Mesenchymal stem cell (in vitro differentiated cells and primary cell): ENCODE measurements around the gene ATRAID.
"Not testable (repeated sequence)": the region's sequence is repeated elsewhere in the genome, so short reads cannot be mapped to it uniquely, and the experiment has no call there.

ENCODE experiments used
- DNase-seq: peaks from one replicate; pipeline ENCODE4 v3.0.0-alpha.2; 2013
- H2AFZ ChIP-seq: one replicate; pipeline ENCODE4 v1.6.1; 2013; ENCODE audit warnings: low read depth, mild to moderate bottlenecking, control low read depth, inconsistent platforms, low read length, moderate library complexity
- H2AK5ac ChIP-seq: 2 replicates; pipeline ENCODE4 v1.6.1; 2013; ENCODE audit warnings: low read length, moderate library complexity, mild to moderate bottlenecking, inconsistent platforms; ENCODE audit not compliant: severe bottlenecking
- H2BK120ac ChIP-seq: one replicate; pipeline ENCODE4 v1.6.1; 2013; ENCODE audit warnings: low read depth, mild to moderate bottlenecking, inconsistent platforms, low read length, moderate library complexity
- H2BK12ac ChIP-seq, 2 experiments: one replicate each; pipeline ENCODE4 v1.6.1; 2013; ENCODE audit warnings: inconsistent platforms in 2 of 2, low read length in 2 of 2, mild to moderate bottlenecking in 2 of 2, moderate library complexity in 2 of 2, control low read depth in 1 of 2
- H2BK15ac ChIP-seq: one replicate; pipeline ENCODE4 v1.6.1; 2013; ENCODE audit warnings: mild to moderate bottlenecking, low read depth, inconsistent platforms; ENCODE audit not compliant: poor library complexity, severe bottlenecking
- H2BK5ac ChIP-seq: 2 replicates; pipeline ENCODE4 v1.6.1; 2013; ENCODE audit warnings: low read depth, mild to moderate bottlenecking, low read length, control low read depth, inconsistent platforms; ENCODE audit not compliant: poor library complexity, severe bottlenecking
- H3K14ac ChIP-seq, 2 experiments: one replicate each; pipeline ENCODE4 v1.6.1; 2013; ENCODE audit warnings: inconsistent platforms in 2 of 2, low read length in 2 of 2, control low read depth in 1 of 2, mild to moderate bottlenecking in 1 of 2, moderate library complexity in 1 of 2
- H3K18ac ChIP-seq, 2 experiments: one replicate each; pipeline ENCODE4 v1.6.1; 2013; ENCODE audit warnings: inconsistent platforms in 2 of 2, low read length in 2 of 2, control low read depth in 1 of 2, low read depth in 1 of 2, mild to moderate bottlenecking in 1 of 2
- H3K23ac ChIP-seq, 2 experiments: one replicate each; pipeline ENCODE4 v1.6.1; 2013; ENCODE audit warnings: inconsistent platforms in 2 of 2, low read length in 2 of 2, mild to moderate bottlenecking in 2 of 2, moderate library complexity in 2 of 2, control low read depth in 1 of 2
- H3K27ac ChIP-seq: 2 replicates; pipeline ENCODE4 v1.5.1; 2013; ENCODE audit warnings: mild to moderate bottlenecking, moderate library complexity, low read length, control low read depth, inconsistent platforms; ENCODE audit not compliant: poor library complexity, severe bottlenecking
- H3K27me3 ChIP-seq, 2 experiments: 2 replicates each; pipeline versions ENCODE4 v1.6.1 to v1.7.0; 2013; ENCODE audit warnings: low read length in 2 of 2, mild to moderate bottlenecking in 2 of 2, moderate library complexity in 2 of 2, control low read depth in 1 of 2, inconsistent platforms in 1 of 2; ENCODE audit not compliant: control insufficient read depth in 1 of 2, insufficient read depth in 1 of 2
- H3K36me3 ChIP-seq, 2 experiments: 2 replicates each; pipeline versions ENCODE4 v1.6.1 to v1.7.0; 2013; ENCODE audit warnings: low read length in 2 of 2, control low read depth in 1 of 2, inconsistent platforms in 1 of 2, low read depth in 1 of 2, mild to moderate bottlenecking in 1 of 2; ENCODE audit not compliant: insufficient read depth in 2 of 2, control insufficient read depth in 1 of 2
- H3K4ac ChIP-seq, 2 experiments: one replicate each; pipeline ENCODE4 v1.6.1; 2013; ENCODE audit warnings: inconsistent platforms in 2 of 2, low read length in 2 of 2, mild to moderate bottlenecking in 2 of 2, moderate library complexity in 2 of 2, control low read depth in 1 of 2, low read depth in 1 of 2
- H3K4me1 ChIP-seq: 2 replicates; pipeline ENCODE4 v1.6.1; 2013; ENCODE audit warnings: low read depth, low read length, control low read depth; ENCODE audit not compliant: control insufficient read depth, insufficient read depth
- H3K4me2 ChIP-seq: 2 replicates; pipeline ENCODE4 v1.6.1; 2013; ENCODE audit warnings: low read length, mild to moderate bottlenecking, inconsistent platforms; ENCODE audit not compliant: poor library complexity, severe bottlenecking
- H3K4me3 ChIP-seq, 2 experiments: 2 replicates each; pipeline versions ENCODE4 v1.5.1 to v1.7.0; 2013; ENCODE audit warnings: low read length in 2 of 2, mild to moderate bottlenecking in 2 of 2, control low read depth in 1 of 2, low read depth in 1 of 2; ENCODE audit not compliant: insufficient read depth in 1 of 2
- H3K79me1 ChIP-seq: replicated peaks from 2 replicates; pipeline ENCODE4 v1.6.1; 2013; ENCODE audit warnings: mild to moderate bottlenecking, control low read depth, low read length, inconsistent platforms; ENCODE audit not compliant: poor library complexity, severe bottlenecking
- H3K9ac ChIP-seq: 2 replicates; pipeline ENCODE4 v1.7.0; 2013; ENCODE audit warnings: mild to moderate bottlenecking, low read length, moderate library complexity
- H3K9me3 ChIP-seq: 2 replicates; pipeline ENCODE4 v1.7.0; 2013; ENCODE audit warnings: mild to moderate bottlenecking, low read length; ENCODE audit not compliant: control insufficient read depth
- H4K8ac ChIP-seq: one replicate; pipeline ENCODE4 v1.6.1; 2013; ENCODE audit warnings: inconsistent platforms, mild to moderate bottlenecking, low read length, moderate library complexity
- H4K91ac ChIP-seq: one replicate; pipeline ENCODE4 v1.6.1; 2013; ENCODE audit warnings: mild to moderate bottlenecking, low read length, inconsistent platforms
- WGBS: methylation state at CpG from one replicate; pipeline ENCODE4 v1.1.7; 2013; ENCODE audit warnings: mixed read lengths; 5-methylcytosine and 5-hydroxymethylcytosine counted together

Gene ATRAID

DNA sequence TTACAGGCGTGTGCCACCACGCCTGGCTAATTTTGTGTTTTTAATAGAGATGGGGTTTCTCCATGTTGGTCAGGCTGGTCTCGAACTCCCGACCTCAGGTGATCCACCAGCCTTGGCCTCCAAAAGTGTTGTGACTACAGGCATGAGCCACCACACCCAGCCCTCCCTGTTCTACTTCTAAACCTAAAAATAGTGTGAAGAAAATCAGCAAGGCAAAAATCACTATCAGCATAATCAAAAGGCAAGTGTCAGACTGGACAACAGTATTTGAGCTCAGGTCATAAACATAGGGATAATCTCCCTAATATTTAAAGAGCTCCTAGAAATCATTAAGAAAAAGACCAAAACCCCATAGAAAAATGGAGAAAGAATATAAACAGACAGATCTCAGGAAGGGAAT lies 36.1 kb upstream of the ATRAID start:
- not testable (repeated sequence) for H3K4me1 ChIP-seq, H2BK120ac ChIP-seq, H3K36me3 ChIP-seq, H2BK5ac ChIP-seq, H3K4me3 ChIP-seq, H3K9ac ChIP-seq, H4K8ac ChIP-seq, DNase-seq, H3K18ac ChIP-seq, H2BK12ac ChIP-seq, H2AFZ ChIP-seq, H4K91ac ChIP-seq, H3K4me2 ChIP-seq, H3K14ac ChIP-seq, H2BK15ac ChIP-seq, H3K4ac ChIP-seq, H2AK5ac ChIP-seq, H3K23ac ChIP-seq, H3K27ac ChIP-seq, H3K79me1 ChIP-seq, H3K9me3 ChIP-seq
- peaks cover 0 to 59% of the 10 kb centered on the region in 2 experiments for H3K27me3 ChIP-seq
- WGBS = 70% methylated on average over 3 of the region's 4 CpGs

DNA sequence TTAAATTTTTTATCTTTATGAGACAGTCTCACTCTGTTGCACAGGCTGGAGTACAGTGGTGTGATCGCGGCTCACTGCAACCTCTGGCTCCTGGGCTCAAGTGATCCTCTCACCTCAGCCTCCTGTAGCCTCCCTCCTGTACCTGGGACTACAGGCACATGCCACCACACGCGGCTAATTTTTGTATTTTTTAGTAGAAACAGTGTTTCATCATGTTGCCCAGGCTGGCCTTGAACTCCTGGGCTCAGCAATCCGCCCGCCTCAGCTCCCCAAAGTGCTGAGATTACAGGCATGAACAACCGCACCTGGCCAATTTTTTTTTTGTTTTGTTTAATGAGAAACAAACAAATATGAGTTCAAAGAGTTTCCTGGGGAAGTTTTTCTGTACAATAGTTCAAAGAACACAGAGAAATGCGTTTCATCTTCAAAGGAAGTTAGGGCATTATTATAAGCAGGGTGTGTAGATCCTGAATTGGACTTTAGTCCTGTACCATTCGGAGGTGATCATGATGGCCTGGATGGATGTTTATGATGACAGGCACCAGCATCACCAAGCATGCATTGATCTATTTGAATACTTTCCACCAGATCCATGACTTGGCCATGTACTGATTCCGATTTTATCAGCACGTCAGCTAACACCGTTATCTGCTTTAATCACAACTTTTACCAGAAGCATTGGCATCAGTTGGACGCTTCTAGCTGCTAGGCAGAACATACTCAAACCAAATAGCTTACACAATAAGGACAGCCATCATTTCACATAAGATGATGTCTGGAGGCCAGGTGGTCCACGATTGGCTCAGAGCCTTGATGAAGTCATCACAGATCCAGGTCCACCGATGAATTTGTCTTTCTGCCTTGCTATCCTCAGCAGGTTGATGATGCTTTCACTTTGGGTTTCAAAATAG lies 34.1 kb upstream of the ATRAID start:
- H3K18ac ChIP-seq = no peak overlapping the region
- no peaks in the 10 kb centered on the region for H3K79me1 ChIP-seq
- H3K27me3 ChIP-seq = peaks cover 0 to 50% of the 10 kb centered on the region in 2 experiments
- H4K8ac ChIP-seq = no peak overlapping the region
- no peak overlapping the region for H2AFZ ChIP-seq
- no peaks in the 10 kb centered on the region for H3K36me3 ChIP-seq
- H3K4me2 ChIP-seq = no peak overlapping the region
- H3K27ac ChIP-seq = no peak overlapping the region
- H3K4me1 ChIP-seq = peaks cover 1% of the 10 kb centered on the region
- 94% methylated on average over 15 of the region's 15 CpGs for WGBS
- no peak overlapping the region for H4K91ac ChIP-seq
- H3K14ac ChIP-seq = no peak overlapping the region
- no peak overlapping the region for H3K4ac ChIP-seq
- H2BK120ac ChIP-seq = no peak overlapping the region
- no peak overlapping the region for H2AK5ac ChIP-seq
- no peaks in the 10 kb centered on the region for H3K9me3 ChIP-seq
- no peak overlapping the region for H3K4me3 ChIP-seq
- H3K9ac ChIP-seq = no peak overlapping the region
- H2BK5ac ChIP-seq = no peak overlapping the region
- no peak overlapping the region for H2BK15ac ChIP-seq
- no peak overlapping the region for H3K23ac ChIP-seq
- no peak overlapping the region for H2BK12ac ChIP-seq
- no peak for DNase-seq

DNA sequence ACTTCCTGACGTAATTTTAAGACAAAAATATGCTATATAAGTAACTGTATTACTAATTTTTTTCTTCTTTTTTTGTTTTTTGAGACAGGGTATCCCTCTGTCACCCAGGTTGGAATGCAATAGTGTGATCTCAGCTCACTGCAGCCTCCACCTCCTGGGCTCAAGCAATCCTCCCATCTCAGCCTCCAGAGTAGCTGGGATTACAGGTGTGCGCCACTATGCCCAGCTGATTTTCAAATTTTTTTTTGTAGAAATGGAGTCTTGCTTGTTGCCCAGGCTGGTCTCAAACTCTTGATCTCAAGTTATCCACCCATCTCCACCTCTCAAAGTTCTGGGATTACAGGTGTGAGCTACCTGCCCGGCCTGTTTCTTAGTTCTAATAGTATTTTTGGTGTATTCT lies 33.4 kb upstream of the ATRAID start:
- Histone ChIP-seq H3K23ac (no peak overlapping the region), H4K8ac (no peak overlapping the region), H3K14ac (no peak overlapping the region), H3K79me1 (no peaks in the 10 kb centered on the region), H3K4ac (no peak overlapping the region), H2BK120ac (no peak overlapping the region), H3K36me3 (no peaks in the 10 kb centered on the region), H3K9ac (no peak overlapping the region), H2AK5ac (no peak overlapping the region), H3K27me3 (peaks cover 0 to 42% of the 10 kb centered on the region in 2 experiments), H3K4me2 (no peak overlapping the region), H3K27ac (no peak overlapping the region), H3K9me3 (no peaks in the 10 kb centered on the region), H2AFZ (no peak overlapping the region), H2BK5ac (no peak overlapping the region), H3K18ac (no peak overlapping the region), H4K91ac (no peak overlapping the region), H3K4me3 (no peak overlapping the region), H2BK12ac (no peak overlapping the region), H3K4me1 (peaks cover 1% of the 10 kb centered on the region), H2BK15ac (no peak overlapping the region)
- DNase-seq = no peak
- 100% methylated on average over 1 of the region's 3 CpGs for WGBS

DNA sequence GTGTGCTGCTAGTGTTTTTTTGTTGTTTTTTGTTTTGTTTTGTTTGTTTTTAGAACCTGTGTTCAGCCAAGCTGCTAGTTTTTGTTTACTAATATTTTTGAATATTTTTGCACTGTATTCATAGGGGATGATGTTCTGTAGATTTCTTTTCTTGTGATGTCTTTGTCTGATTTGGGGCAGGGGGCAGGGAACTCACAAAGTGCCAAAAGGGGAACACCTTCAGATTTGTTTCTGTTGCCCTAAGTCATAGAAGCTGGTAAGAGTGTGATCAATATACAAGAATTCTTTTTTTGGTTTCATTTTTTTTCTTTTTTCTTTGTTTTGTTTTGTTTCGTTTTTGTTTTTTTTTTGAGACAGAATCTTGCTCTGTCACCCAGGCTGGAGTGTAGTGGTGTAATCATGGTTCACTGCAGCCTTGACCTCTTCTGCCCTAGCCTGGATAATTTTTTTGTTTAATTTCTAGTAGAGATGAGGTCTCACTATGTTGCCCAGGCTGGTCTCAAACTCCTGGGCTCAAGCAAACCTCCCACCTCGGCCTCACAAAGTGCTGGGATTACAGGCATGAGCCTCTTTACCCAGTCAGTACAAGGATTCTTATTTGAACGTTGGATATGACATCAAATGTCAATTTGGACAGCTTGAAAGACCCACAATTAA lies 32.4 kb upstream of the ATRAID start:
- H3K4me1 ChIP-seq = peaks cover 1% of the 10 kb centered on the region
- H2BK5ac ChIP-seq = no peak overlapping the region
- peaks cover 0 to 38% of the 10 kb centered on the region in 2 experiments for H3K27me3 ChIP-seq
- no peak overlapping the region for H3K4me3 ChIP-seq
- no peak overlapping the region for H3K18ac ChIP-seq
- no peak overlapping the region for H3K14ac ChIP-seq
- no peak for DNase-seq
- no peak overlapping the region for H3K23ac ChIP-seq
- H2AFZ ChIP-seq = no peak overlapping the region
- no peak overlapping the region for H3K4me2 ChIP-seq
- H2BK120ac ChIP-seq = no peak overlapping the region
- no peaks in the 10 kb centered on the region for H3K79me1 ChIP-seq
- no peaks in the 10 kb centered on the region for H3K9me3 ChIP-seq
- no peak overlapping the region for H2AK5ac ChIP-seq
- 69% methylated on average over 3 of the region's 3 CpGs for WGBS
- H4K91ac ChIP-seq = no peak overlapping the region
- no peak overlapping the region for H2BK15ac ChIP-seq
- H3K27ac ChIP-seq = no peak overlapping the region
- H2BK12ac ChIP-seq = no peak overlapping the region
- peak overlapping the region; percentile 77 for H3K9ac ChIP-seq
- H3K4ac ChIP-seq = no peak overlapping the region
- H4K8ac ChIP-seq = no peak overlapping the region
- H3K36me3 ChIP-seq = no peaks in the 10 kb centered on the region
